IgD-negative memory B cell (primary cell): ENCODE results near the gene LAMTOR1. TPM values are rescaled to one million over a fixed set of nuclear protein-coding genes. Genes with fewer than 3 reads are reported as not detected.

ENCODE experiments used
- H3K27ac Mint-ChIP-seq, 3 donors: one replicate each; pipeline ENCODE4 v1.8.0; 2020 to 2022; ENCODE audit warnings: mild to moderate bottlenecking in 3 of 3, mixed read lengths in 3 of 3, moderate library complexity in 1 of 3
- H3K27me3 Mint-ChIP-seq: one replicate; pipeline ENCODE4 v1.8.0; 2021; ENCODE audit warnings: mixed read lengths
- H3K36me3 Mint-ChIP-seq: one replicate; pipeline ENCODE4 v1.8.0; 2020; ENCODE audit warnings: mild to moderate bottlenecking, mixed read lengths
- H3K4me1 Mint-ChIP-seq, 3 donors: one replicate each; pipeline ENCODE4 v1.8.0; 2020 to 2022; ENCODE audit warnings: mixed read lengths in 3 of 3, mild to moderate bottlenecking in 1 of 3
- H3K4me3 Mint-ChIP-seq, 4 donors: one replicate each; pipeline ENCODE4 v1.8.0; 2020 to 2022; ENCODE audit warnings: mild to moderate bottlenecking in 4 of 4, mixed read lengths in 4 of 4, moderate library complexity in 3 of 4
- H3K9me3 Mint-ChIP-seq, 3 donors: one replicate each; pipeline ENCODE4 v1.8.0; 2020 to 2021; ENCODE audit warnings: mixed read lengths in 3 of 3, mild to moderate bottlenecking in 1 of 3
- polyA plus RNA-seq: library from polyadenylated mRNA; unstranded; fragments of 300-500 nt; fragmentation: Illumina TruSeq; gene quantifications from one replicate; pipeline ENCODE4 v1.2.3, GENCODE V29; 2021

Gene LAMTOR1
- polyA plus RNA-seq, 1 donor from 2014 or later = 111 TPM

- no peaks in the 10 kb centered on the region for H3K27me3 Mint-ChIP-seq
- H3K36me3 Mint-ChIP-seq = peaks cover 6% of the 10 kb centered on the region
- H3K27ac Mint-ChIP-seq = no peak overlapping the region
- no peaks in the 10 kb centered on the region for H3K9me3 Mint-ChIP-seq
- H3K4me1 Mint-ChIP-seq = peaks cover 6 to 9% (median 7%) of the 10 kb centered on the region in 3 donors
- no peak overlapping the region for H3K4me3 Mint-ChIP-seq
Observed at GRCh38 chr11:72058416-72059034, 44.6 kb downstream of the LAMTOR1 start.

- no peak overlapping the region for H3K4me3 Mint-ChIP-seq
- H3K4me1 Mint-ChIP-seq = peaks cover 0 to 5% (median 1%) of the 10 kb centered on the region in 3 donors
- peaks cover 2% of the 10 kb centered on the region for H3K36me3 Mint-ChIP-seq
- H3K9me3 Mint-ChIP-seq = no peaks in the 10 kb centered on the region
- no peak overlapping the region for H3K27ac Mint-ChIP-seq
- H3K27me3 Mint-ChIP-seq = no peaks in the 10 kb centered on the region
Observed at GRCh38 chr11:72048766-72049460, 54.2 kb downstream of the LAMTOR1 start.

Other genes with a start within 250 kb of the LAMTOR1 start
- not detected for gene DEFB131B, start 224.8 kb downstream of the LAMTOR1 start, polyA plus RNA-seq
- 3.3 TPM for gene XNDC1N, start 174.7 kb downstream of the LAMTOR1 start, polyA plus RNA-seq
- gene RNF121, start 174.3 kb downstream of the LAMTOR1 start, polyA plus RNA-seq = 13.6 TPM
- 41.5 TPM for gene IL18BP, start 104.4 kb downstream of the LAMTOR1 start, polyA plus RNA-seq
- 66.6 TPM for gene NUMA1, start 22.8 kb downstream of the LAMTOR1 start, polyA plus RNA-seq
- gene LRRC51, start 22.4 kb downstream of the LAMTOR1 start, polyA plus RNA-seq = 4.1 TPM
- gene TOMT, start 2.6 kb upstream of the LAMTOR1 start, polyA plus RNA-seq = not detected
- gene ANAPC15, start 9.4 kb upstream of the LAMTOR1 start, polyA plus RNA-seq = 68.5 TPM
- not detected for gene FOLR3, start 32.4 kb upstream of the LAMTOR1 start, polyA plus RNA-seq
- gene FOLR1, start 88.8 kb upstream of the LAMTOR1 start, polyA plus RNA-seq = not detected
- gene FOLR2, start 113.5 kb upstream of the LAMTOR1 start, polyA plus RNA-seq = 16.1 TPM
- 11.7 TPM for gene INPPL1, start 121.5 kb upstream of the LAMTOR1 start, polyA plus RNA-seq
- gene PHOX2A, start 140.9 kb upstream of the LAMTOR1 start, polyA plus RNA-seq = not detected